ENCODE measurements around the gene SLC22A31. TPM values are rescaled to one million over a fixed set of nuclear protein-coding genes. Genes with fewer than 3 reads are reported as not detected.
"Not testable (repeated sequence)": the region's sequence is repeated elsewhere in the genome, so short reads cannot be mapped to it uniquely, and the experiment has no call there.

SLC22A31 gene
- polyA plus RNA-seq, 3 donors, result 0.46 to 1.1 (median 0.63) TPM

GRCh38 chr16:89193576-89194293 lies 6.6 kb downstream of the SLC22A31 start:
- DNase-seq, result no peak

- no peak for DNase-seq
Measured at GRCh38 chr16:89192956-89193575, 7.3 kb downstream of the SLC22A31 start.

- DNase-seq, result not testable (repeated sequence)
Measured at GRCh38 chr16:89192186-89192955, 8.0 kb downstream of the SLC22A31 start.

- DNase-seq, result no peak
Measured at GRCh38 chr16:89191901-89192185, 8.5 kb downstream of the SLC22A31 start.

- no peak for DNase-seq
Measured at GRCh38 chr16:89191033-89191900, 9.1 kb downstream of the SLC22A31 start.

- DNase-seq, result no peak
Measured at GRCh38 chr16:89190150-89190958, 10.0 kb downstream of the SLC22A31 start.

- DNase-seq, result no peak
Measured at GRCh38 chr16:89189358-89190025, 10.8 kb downstream of the SLC22A31 start.

GRCh38 chr16:89188471-89189357 lies 11.6 kb downstream of the SLC22A31 start:
- DNase-seq, result not testable (repeated sequence)

GRCh38 chr16:89187770-89188392 lies 12.5 kb downstream of the SLC22A31 start:
- no peak for DNase-seq

- no peak for DNase-seq
Measured at GRCh38 chr16:89187032-89187769, 13.1 kb downstream of the SLC22A31 start.

- DNase-seq, result not testable (repeated sequence)
Measured at GRCh38 chr16:89186593-89187031, 13.7 kb downstream of the SLC22A31 start.

- DNase-seq, result not testable (repeated sequence)
Measured at GRCh38 chr16:89185887-89186592, 14.3 kb downstream of the SLC22A31 start.

GRCh38 chr16:89184933-89185794 lies 15.2 kb downstream of the SLC22A31 start:
- DNase-seq, result no peak

- DNase-seq, result no peak
Measured at GRCh38 chr16:89184677-89184932, 15.7 kb downstream of the SLC22A31 start.

GRCh38 chr16:89183975-89184676 lies 16.2 kb downstream of the SLC22A31 start:
- no peak for DNase-seq

GRCh38 chr16:89183463-89183862 lies 16.9 kb downstream of the SLC22A31 start:
- DNase-seq, result no peak

Measured in renal pelvis (tissue), 4 donors.